ENCODE results near the gene NKG7.

DNA sequence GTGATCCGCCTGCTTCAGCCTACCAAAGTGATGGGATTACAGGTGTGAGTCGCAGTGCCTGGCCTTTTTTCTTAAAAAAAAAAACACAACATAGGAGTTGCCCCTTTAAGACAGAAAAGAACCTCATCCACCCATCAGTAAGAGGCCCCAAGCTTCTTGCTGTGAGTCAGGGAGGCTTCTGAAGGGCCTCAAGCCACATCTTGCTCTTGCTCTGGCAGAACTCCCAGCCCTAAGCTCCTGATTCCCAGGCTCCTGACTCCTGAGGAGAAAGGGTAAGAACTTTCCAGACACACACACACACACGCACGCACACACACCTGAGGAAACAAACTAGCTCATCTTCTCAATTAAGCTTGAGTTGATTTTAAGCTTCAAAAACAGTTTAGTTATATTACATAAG, 13.2 kb downstream of the NKG7 start:
- TF ChIP-seq, protein P1, sequence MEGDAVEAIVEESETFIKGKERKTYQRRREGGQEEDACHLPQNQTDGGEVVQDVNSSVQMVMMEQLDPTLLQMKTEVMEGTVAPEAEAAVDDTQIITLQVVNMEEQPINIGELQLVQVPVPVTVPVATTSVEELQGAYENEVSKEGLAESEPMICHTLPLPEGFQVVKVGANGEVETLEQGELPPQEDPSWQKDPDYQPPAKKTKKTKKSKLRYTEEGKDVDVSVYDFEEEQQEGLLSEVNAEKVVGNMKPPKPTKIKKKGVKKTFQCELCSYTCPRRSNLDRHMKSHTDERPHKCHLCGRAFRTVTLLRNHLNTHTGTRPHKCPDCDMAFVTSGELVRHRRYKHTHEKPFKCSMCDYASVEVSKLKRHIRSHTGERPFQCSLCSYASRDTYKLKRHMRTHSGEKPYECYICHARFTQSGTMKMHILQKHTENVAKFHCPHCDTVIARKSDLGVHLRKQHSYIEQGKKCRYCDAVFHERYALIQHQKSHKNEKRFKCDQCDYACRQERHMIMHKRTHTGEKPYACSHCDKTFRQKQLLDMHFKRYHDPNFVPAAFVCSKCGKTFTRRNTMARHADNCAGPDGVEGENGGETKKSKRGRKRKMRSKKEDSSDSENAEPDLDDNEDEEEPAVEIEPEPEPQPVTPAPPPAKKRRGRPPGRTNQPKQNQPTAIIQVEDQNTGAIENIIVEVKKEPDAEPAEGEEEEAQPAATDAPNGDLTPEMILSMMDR (conservative IDR thresholded peaks at IDR 0.05; ENCODE audit: low read depth in 2 of 2) = no peak
- no peak for TF ChIP-seq CREB1 (CRISPR knock-in tag; IDR thresholded peaks at IDR 0.05; ENCODE audit: low read depth)
- TF ChIP-seq ZNF331 (CRISPR knock-in tag; IDR thresholded peaks at IDR 0.05; ENCODE audit: low read depth) = no peak
- no peak for TF ChIP-seq STAT1 (IDR thresholded peaks at IDR 0.05; ENCODE audit: unreplicated experiment)
- TF ChIP-seq POLR2AphosphoS5 (IDR thresholded peaks at IDR 0.05; ENCODE audit: low read depth) = no peak
- TF ChIP-seq EZH2phosphoT487 (IDR thresholded peaks at IDR 0.05; ENCODE audit: unreplicated experiment) = no peak
